ENCODE results near the gene ZSCAN1.

Gene ZSCAN1

GRCh38 chr19:58040751-58041525 is 7.1 kb downstream of the ZSCAN1 start:
- no peak for DNase-seq

- DNase-seq = no peak
Measured at GRCh38 chr19:58042495-58043340, 8.9 kb downstream of the ZSCAN1 start.

GRCh38 chr19:58044391-58044790 is 10.6 kb downstream of the ZSCAN1 start:
- DNase-seq = no peak

- no peak for DNase-seq
Measured at GRCh38 chr19:58044886-58045285, 11.1 kb downstream of the ZSCAN1 start.

GRCh38 chr19:58045411-58046050 is 11.7 kb downstream of the ZSCAN1 start:
- DNase-seq = no peak

GRCh38 chr19:58046856-58047255 is 13.0 kb downstream of the ZSCAN1 start:
- no peak for DNase-seq

- no peak for DNase-seq
Measured at GRCh38 chr19:58047672-58048071, 13.8 kb downstream of the ZSCAN1 start.

GRCh38 chr19:58052256-58052655 is 18.4 kb downstream of the ZSCAN1 start:
- no peak for DNase-seq

- DNase-seq = no peak
Measured at GRCh38 chr19:58053480-58054156, 19.8 kb downstream of the ZSCAN1 start.

- DNase-seq = no peak
Measured at GRCh38 chr19:58054901-58055874, 21.4 kb downstream of the ZSCAN1 start.

- no peak for DNase-seq
Measured at GRCh38 chr19:58056261-58056660, 22.4 kb downstream of the ZSCAN1 start.

GRCh38 chr19:58056861-58057260 is 23.0 kb downstream of the ZSCAN1 start:
- no peak for DNase-seq

- no peak for DNase-seq
Measured at GRCh38 chr19:58058467-58058866, 24.6 kb downstream of the ZSCAN1 start.

- no peak for DNase-seq
Measured at GRCh38 chr19:58059003-58059670, 25.3 kb downstream of the ZSCAN1 start, which contains the start of gene ZNF135. Gene ZNF135 (plus strand): TSS chr19:58059282. CDS start chr19:58060003, 721 bp downstream.

GRCh38 chr19:58059671-58060078 is 25.9 kb downstream of the ZSCAN1 start:
- DNase-seq = no peak

- DNase-seq = no peak
Measured at GRCh38 chr19:58060231-58060630, 26.4 kb downstream of the ZSCAN1 start.

- DNase-seq = no peak
Measured at GRCh38 chr19:58063712-58064111, 29.9 kb downstream of the ZSCAN1 start.

GRCh38 chr19:58067240-58067912 is 33.6 kb downstream of the ZSCAN1 start:
- DNase-seq = no peak

- no peak for DNase-seq
Measured at GRCh38 chr19:58079792-58080191, 46.0 kb downstream of the ZSCAN1 start.

- DNase-seq = no peak
Measured at GRCh38 chr19:58083021-58083420, 49.2 kb downstream of the ZSCAN1 start.

Measured in SIG-M5 (cell line).